Endothelial cell of umbilical vein (primary cell): ENCODE measurements around the gene NEURL2. TPM values are rescaled to one million over a fixed set of nuclear protein-coding genes. Genes with fewer than 3 reads are reported as not detected.

Source experiments
- BruUV-seq: library from RNA; stranded (reverse); fragments of 400-500 nt; replicated peaks from 2 replicates; lab custom pipeline; 2021; lab: Mats Ljungman, UMichigan
- CTCF ChIA-PET: fragments of 300-600, 350-600 bp; sonication (Branson Sonifier 250); formaldehyde crosslinking; loops from one replicate; lab custom pipeline; 2021; ENCODE audit warnings: antibody characterized with exemption, inconsistent platforms; lab: Charles Lee
- POLR2A ChIA-PET: fragments of 300-600, 350-600 bp; sonication (Branson Sonifier 250); formaldehyde crosslinking; loops from one replicate; lab custom pipeline; 2021; ENCODE audit warnings: antibody characterized with exemption, inconsistent platforms; lab: Charles Lee
- DNase-seq: peaks from one replicate; pipeline ENCODE4 v3.0.0-alpha.2; 2011; ENCODE audit warnings: low read depth, low spot score
- FAIRE-seq: peaks from 2 replicates; lab custom pipeline; 2011; peaks lifted over from hg19 to GRCh38; lab: Jason Lieb, UNC
- H2AFZ ChIP-seq: 2 replicates; pipeline ENCODE4 v1.6.0; 2012; ENCODE audit warnings: low read depth, low read length, control low read depth, inconsistent platforms
- H3K27ac ChIP-seq: 2 replicates; pipeline ENCODE4 v1.5.1; 2011; ENCODE audit warnings: low read depth, mild to moderate bottlenecking, control low read depth, low read length, moderate library complexity; ENCODE audit not compliant: insufficient read depth
- H3K27me3 ChIP-seq, 2 experiments: 2 replicates each; pipeline versions ENCODE4 v1.6.0 to v1.6.1; 2011; ENCODE audit warnings: low read length in 2 of 2, mixed read lengths in 1 of 2; ENCODE audit not compliant: control insufficient read depth in 2 of 2, insufficient read depth in 2 of 2
- H3K36me3 ChIP-seq, 2 experiments: 2 replicates in 1 of 2; 3 replicates in 1 of 2; pipeline ENCODE4 v1.5.1; 2011; ENCODE audit warnings: low read length in 2 of 2, mild to moderate bottlenecking in 1 of 2, moderate library complexity in 1 of 2; ENCODE audit not compliant: control insufficient read depth in 2 of 2, insufficient read depth in 2 of 2; ENCODE audit errors: extremely low read depth in 1 of 2
- H3K4me1 ChIP-seq: 3 replicates; pipeline ENCODE4 v1.5.1; 2011; ENCODE audit warnings: mild to moderate bottlenecking, low read length; ENCODE audit not compliant: control insufficient read depth, insufficient read depth; ENCODE audit errors: extremely low read depth
- H3K4me2 ChIP-seq: 2 replicates; pipeline ENCODE4 v1.6.1; 2011; ENCODE audit warnings: low read length, control low read depth, mixed read lengths; ENCODE audit not compliant: insufficient read depth
- H3K4me3 ChIP-seq, 3 experiments: fragments of 200-600 bp in 1 of 3; sonication (generic), shearing (Covaris generic) in 1 of 3; replicated peaks in 1 of 3; 2 replicates each; pipeline ENCODE4 v1.5.1; 2011 to 2016; ENCODE audit warnings: control low read depth in 3 of 3, low read length in 3 of 3, mild to moderate bottlenecking in 2 of 3, inconsistent platforms in 1 of 3, low read depth in 1 of 3, moderate library complexity in 1 of 3; ENCODE audit not compliant: insufficient read depth in 1 of 3
- H3K79me2 ChIP-seq: 2 replicates; pipeline ENCODE4 v1.6.0; 2012; ENCODE audit warnings: low read length, inconsistent platforms; ENCODE audit not compliant: control insufficient read depth, insufficient read depth
- H3K9ac ChIP-seq: replicated peaks from 2 replicates; pipeline ENCODE3; 2011; ENCODE audit warnings: low read length, control low read depth; ENCODE audit not compliant: insufficient read depth; ENCODE audit errors: extremely low read depth
- H3K9me1 ChIP-seq: replicated peaks from 3 replicates; pipeline ENCODE4 v1.6.0; 2011; ENCODE audit warnings: mild to moderate bottlenecking, low read length; ENCODE audit not compliant: control insufficient read depth, insufficient read depth; ENCODE audit errors: extremely low read depth
- H3K9me3 ChIP-seq: replicated peaks from 2 replicates; pipeline ENCODE4 v1.5.1; 2012; ENCODE audit warnings: low read length, inconsistent platforms; ENCODE audit not compliant: control insufficient read depth, insufficient read depth
- H4K20me1 ChIP-seq: replicated peaks from 2 replicates; pipeline ENCODE3; 2011; ENCODE audit warnings: mild to moderate bottlenecking, low read length; ENCODE audit not compliant: control insufficient read depth, insufficient read depth; ENCODE audit errors: extremely low read depth
- CTCF ChIP-seq, 2 donors: IDR thresholded peaks; 1 replicate in 1 of 2; 2 replicates in 1 of 2; pipeline ENCODE4 v1.5.1; 2011; ENCODE audit warnings: low read length in 2 of 2, mild to moderate bottlenecking in 2 of 2, moderate library complexity in 2 of 2, control low read depth in 1 of 2, inconsistent platforms in 1 of 2, low read depth in 1 of 2; ENCODE audit not compliant: insufficient read depth in 1 of 2; ENCODE audit errors: extremely low read depth in 1 of 2
- EZH2 ChIP-seq: IDR thresholded peaks from 2 replicates; pipeline ENCODE4 v1.6.1; 2012; ENCODE audit warnings: borderline replicate concordance, low read depth, mild to moderate bottlenecking, moderate library complexity, low read length, inconsistent platforms; ENCODE audit not compliant: severe bottlenecking
- FOS ChIP-seq: IDR thresholded peaks from 2 replicates; pipeline ENCODE4 v1.6.1; 2011; ENCODE audit warnings: mild to moderate bottlenecking, low read length, moderate library complexity, borderline replicate concordance; ENCODE audit not compliant: insufficient read depth
- GATA2 ChIP-seq: IDR thresholded peaks from 2 replicates; pipeline ENCODE4 v1.7.0; 2011; ENCODE audit warnings: low read depth, mild to moderate bottlenecking, moderate library complexity, mixed read lengths, low read length; ENCODE audit not compliant: insufficient read length, insufficient read depth
- JUN ChIP-seq: IDR thresholded peaks from 2 replicates; pipeline ENCODE4 v1.6.1; 2011; ENCODE audit warnings: borderline replicate concordance, low read depth; ENCODE audit not compliant: insufficient read length, insufficient read depth
- MAX ChIP-seq: IDR thresholded peaks from 2 replicates; pipeline ENCODE4 v1.6.1; 2011; ENCODE audit not compliant: insufficient read depth, insufficient read length
- MYC ChIP-seq: IDR thresholded peaks from one replicate; pipeline ENCODE4 v1.6.1; 2011; ENCODE audit warnings: mild to moderate bottlenecking, low read depth, low read length
- POLR2A ChIP-seq: IDR thresholded peaks from 2 replicates; pipeline ENCODE4 v1.6.1; 2012; ENCODE audit warnings: low read depth, mild to moderate bottlenecking, control low read depth, low read length
- POLR2AphosphoS5 ChIP-seq: IDR thresholded peaks from 2 replicates; pipeline ENCODE4 v1.6.1; 2012; ENCODE audit warnings: low read depth, mild to moderate bottlenecking, control low read depth, low read length, moderate library complexity; ENCODE audit not compliant: insufficient read depth
- dilution Hi-C: fragments of 300-500 bp; cut with MboI; formaldehyde crosslinking; loops from one replicate; pipeline ENCODE4 v1.15.0; 2019; ENCODE audit warnings: low sequenced_read_pairs; ENCODE audit not compliant: extremely low pct_ligation_motif_present
- intact Hi-C: fragments of 100-400 bp; cut with micrococcal nuclease; formaldehyde crosslinking; loops from one replicate; pipeline ENCODE4 v1.10.0; 2022
- polyA plus RNA-seq, 4 experiments: library from polyadenylated mRNA; depleted of rRNA in 3 of 4; stranded (reverse) in 3 of 4; unstranded in 1 of 4; fragments of >200 nt; gene quantifications; 2 replicates each; pipeline versions ENCODE4 v1.2.1 to v1.2.3, GENCODE V29; 2011 to 2012; ENCODE audit warnings: missing spikeins in 1 of 4
- total RNA-seq: library from RNA; stranded (reverse); gene quantifications from 2 replicates; pipeline ENCODE4 v1.2.3, GENCODE V29; 2021

NEURL2 gene
- total and polyA plus RNA-seq, 2 donors (not counting 3 experiments of a cell fraction or from before 2014, with no cell fraction given): 2.8 to 5.4 TPM

GRCh38 chr20:45857114-45857881 is 33.7 kb downstream of the NEURL2 start, which contains the start of the genes ACOT8 and ZSWIM3:
TSS of gene ACOT8 (minus strand) at chr20:45857392. CDS start at chr20:45857315, 77 bp downstream.
TSS of gene ZSWIM3 (plus strand) at chr20:45857614. CDS start at chr20:45857826, 212 bp downstream.
- FAIRE-seq: peak; percentile 100
- Histone ChIP-seq H3K4me1 (peaks cover 12% of the 10 kb centered on the region), H3K9me3 (no peaks in the 10 kb centered on the region), H4K20me1 (no peaks in the 10 kb centered on the region), H2AFZ (peak within 1 kb of the TSS; percentile 77), H3K27me3 (no peaks in the 10 kb centered on the region), H3K9me1 (no peaks in the 10 kb centered on the region), H3K4me3 (peak within 1 kb of the TSS; percentile 32 to 78 (median 66)), H3K9ac (peak within 1 kb of the TSS; percentile 48), H3K79me2 (peaks cover 9% of the 10 kb centered on the region), H3K27ac (peak within 1 kb of the TSS; percentile 51), H3K4me2 (peak within 1 kb of the TSS; percentile 82), H3K36me3 (no peaks in the 10 kb centered on the region)
- no peak for TF ChIP-seq FOS
- TF ChIP-seq GATA2: no peak
- TF ChIP-seq POLR2A: peak; percentile 91
- no peak for TF ChIP-seq JUN
- TF ChIP-seq POLR2AphosphoS5: peak; percentile 75
- TF ChIP-seq EZH2: no peak
- no peak for TF ChIP-seq MAX
- TF ChIP-seq MYC: no peak
- TF ChIP-seq CTCF (IDR thresholded peaks at IDR 0.05; ENCODE audit: extremely low read depth in 1 of 2, insufficient read depth in 1 of 2, low read depth in 1 of 2, low read length in 2 of 2): no peak
- dilution Hi-C loops: no loop called here
- BruUV-seq: no TSS peak
- intact Hi-C loops: loop anchor here (1.0 to 2.0 kb wide), 6 partner anchors 23 to 78 kb away; partner anchors contain the start of genes CTSA, NEURL2, PCIF1 and UBE2C
- DNase-seq: peak; percentile 99
- ChIA-PET CTCF (interaction anchor here (1.1 to 1.9 kb wide), 4 partner anchors 17 to 59 kb away, joined by 3 to 10 read pairs (median 4); no protein-coding TSS in a partner anchor), POLR2A (interaction anchor here (0.6 to 1.7 kb wide), 2 partner anchors 24 to 46 kb away, joined by 5 to 7 read pairs; partner anchors contain the start of gene ZSWIM1)
